Measurements from ENCODE around the gene MMD. TPM values are rescaled to one million over a fixed set of nuclear protein-coding genes. Genes with fewer than 3 reads are reported as not detected.

Gene MMD
- total and polyA plus RNA-seq, 2 of the 13 experiments (the other 11 are each of a cell fraction or from before 2014, with no cell fraction given): 121 to 225 TPM

- TF ChIP-seq CHD4 (IDR thresholded peaks at IDR 0.05; ENCODE audit: borderline replicate concordance, low read length) (no peak; the same call in 1 of the 2 replicates), ZNF225 (CRISPR knock-in tag; IDR thresholded peaks at IDR 0.05) (peak; percentile 73), BORCS8-MEF2B (CRISPR knock-in tag; IDR thresholded peaks at IDR 0.05) (peak; percentile 47; the same call in 1 of the 2 replicates), CREBL2 (CRISPR knock-in tag; IDR thresholded peaks at IDR 0.05; ENCODE audit: borderline replicate concordance) (no peak), MIXL1 (CRISPR knock-in tag; IDR thresholded peaks at IDR 0.05) (0 out of 2 replicates have a peak, but pooled peaks have one; percentile 6), ZFP91 (CRISPR knock-in tag; IDR thresholded peaks at IDR 0.05; ENCODE audit: borderline replicate concordance) (peak; percentile 72; the same call in 1 of the 2 replicates), MBNL3 (CRISPR knock-in tag; conservative IDR thresholded peaks at IDR 0.05) (no peak), SMC3 (IDR thresholded peaks at IDR 0.05; ENCODE audit: low read length) (no peak), IRX3 (CRISPR knock-in tag; IDR thresholded peaks at IDR 0.05; ENCODE audit: borderline replicate concordance, low read depth) (peak; percentile 29; the same call in 1 of the 2 replicates), ZNF121 (CRISPR knock-in tag; IDR thresholded peaks at IDR 0.05) (peak; percentile 75), SKIL (CRISPR knock-in tag; IDR thresholded peaks at IDR 0.05; ENCODE audit: borderline replicate concordance) (0 out of 2 replicates have a peak, but pooled peaks have one; percentile 25), MXD1 (CRISPR knock-in tag; IDR thresholded peaks at IDR 0.05) (peak; percentile 51; the same call in 1 of the 2 replicates), BRD4 (CRISPR knock-in tag; IDR thresholded peaks at IDR 0.05) (peak; percentile 88), ZNF83 (CRISPR knock-in tag; IDR thresholded peaks at IDR 0.05; ENCODE audit: borderline replicate concordance) (peak; percentile 34), NFIB (CRISPR knock-in tag; IDR thresholded peaks at IDR 0.05; ENCODE audit: borderline replicate concordance) (no peak)
Measured at GRCh38 chr17:55421179-55421934, at the start of gene MMD (continued).
